Body of pancreas (tissue), 4 donors: Measurements from ENCODE around the gene FOXP1. TPM values are rescaled to one million over a fixed set of nuclear protein-coding genes. Genes with fewer than 3 reads are reported as not detected.

ENCODE experiments used
- ATAC-seq: fragments of 150-250 bp; one replicate; pipeline ENCODE4 v1.9.1; 2016
- DNase-seq, 4 donors: peaks; one replicate each; pipeline ENCODE4 v3.0.0-alpha.2; 2019
- H3K27ac ChIP-seq, 4 donors: fragments of 200-600 bp; sonication (generic); 1 replicate in 3 of 4; 2 replicates in 1 of 4; pipeline versions ENCODE4 v1.5.1 to v1.6.1; 2016 to 2019; ENCODE audit warnings: mild to moderate bottlenecking in 1 of 4, mixed read lengths in 1 of 4, moderate library complexity in 1 of 4
- H3K27me3 ChIP-seq, 2 donors: fragments of 200-600 bp; sonication (generic); one replicate each; pipeline ENCODE4 v1.6.0; 2016; ENCODE audit warnings: mild to moderate bottlenecking in 1 of 2
- H3K36me3 ChIP-seq, 2 donors: fragments of 200-600 bp; sonication (generic); replicated peaks in 1 of 2; 2 replicates each; pipeline ENCODE4 v1.5.1; 2016; ENCODE audit warnings: low read depth in 2 of 2; ENCODE audit not compliant: insufficient read depth in 1 of 2
- H3K4me1 ChIP-seq: fragments of 200-600 bp; sonication (generic); one replicate; pipeline ENCODE4 v1.6.0; 2016
- H3K4me3 ChIP-seq, 2 donors: fragments of 200-600 bp; sonication (generic); 1 replicate in 1 of 2; 2 replicates in 1 of 2; pipeline ENCODE4 v1.5.1; 2016 to 2019
- H3K9me3 ChIP-seq, 3 donors: fragments of 200-600 bp; sonication (generic); 1 replicate in 2 of 3; 2 replicates in 1 of 3; pipeline ENCODE4 v1.5.1; 2016
- POLR2A ChIP-seq, 3 donors: fragments of 450-650 bp; IDR thresholded peaks; one replicate each; pipeline ENCODE4 v1.6.1; 2016; ENCODE audit warnings: antibody characterized with exemption in 3 of 3, mild to moderate bottlenecking in 2 of 3
- WGBS, 2 donors: methylation state at CpG; one replicate each; pipeline ENCODE4 v1.1.5; 2017; 5-methylcytosine and 5-hydroxymethylcytosine counted together
- intact Hi-C: fragments of 100-400 bp; cut with DNase I; formaldehyde crosslinking; loops from one replicate; pipeline ENCODE4 v1.15.1; 2023
- total RNA-seq, 2 donors: library from RNA; depleted of rRNA; stranded (reverse); fragments of >200 nt; gene quantifications; one replicate each; pipeline ENCODE4 v1.1.0, GENCODE V29; 2016
- TF ChIP-seq, protein P1 (sequence below), 7 experiments: fragments of 450-650 bp in 4 of 7; fragments of 200-600 bp in 3 of 7; sonication (generic) in 3 of 7; IDR thresholded peaks; one replicate each; pipeline ENCODE4 v1.5.1; 2016 to 2019; ENCODE audit warnings: antibody characterized with exemption in 7 of 7

FOXP1 gene
- total RNA-seq, 2 donors from 2014 or later: 85.7 to 86.1 TPM

DNA sequence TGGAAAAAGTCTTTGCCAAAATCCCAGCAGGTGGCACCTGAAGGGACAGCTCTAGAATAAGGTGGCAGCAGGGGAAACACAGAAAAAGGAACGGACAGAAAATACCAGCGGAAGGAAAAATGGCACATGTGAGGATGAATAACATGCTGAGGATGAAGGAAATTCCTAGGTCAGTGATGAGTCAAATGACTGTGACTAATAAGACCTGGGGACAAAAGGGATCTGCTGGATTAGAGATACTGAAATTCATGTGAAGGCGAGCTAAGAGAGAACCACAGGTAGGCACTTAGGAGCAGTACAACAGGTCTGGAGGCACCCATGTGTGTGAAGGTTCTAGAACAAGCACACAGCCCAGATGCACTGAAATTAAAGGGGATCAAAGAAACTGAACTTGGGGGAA is 482.5 kb downstream of the FOXP1 start:
- ATAC-seq (no peak), DNase-seq (no peak)
- H3K27ac ChIP-seq: no peak overlapping the region
- TF ChIP-seq, protein P1, sequence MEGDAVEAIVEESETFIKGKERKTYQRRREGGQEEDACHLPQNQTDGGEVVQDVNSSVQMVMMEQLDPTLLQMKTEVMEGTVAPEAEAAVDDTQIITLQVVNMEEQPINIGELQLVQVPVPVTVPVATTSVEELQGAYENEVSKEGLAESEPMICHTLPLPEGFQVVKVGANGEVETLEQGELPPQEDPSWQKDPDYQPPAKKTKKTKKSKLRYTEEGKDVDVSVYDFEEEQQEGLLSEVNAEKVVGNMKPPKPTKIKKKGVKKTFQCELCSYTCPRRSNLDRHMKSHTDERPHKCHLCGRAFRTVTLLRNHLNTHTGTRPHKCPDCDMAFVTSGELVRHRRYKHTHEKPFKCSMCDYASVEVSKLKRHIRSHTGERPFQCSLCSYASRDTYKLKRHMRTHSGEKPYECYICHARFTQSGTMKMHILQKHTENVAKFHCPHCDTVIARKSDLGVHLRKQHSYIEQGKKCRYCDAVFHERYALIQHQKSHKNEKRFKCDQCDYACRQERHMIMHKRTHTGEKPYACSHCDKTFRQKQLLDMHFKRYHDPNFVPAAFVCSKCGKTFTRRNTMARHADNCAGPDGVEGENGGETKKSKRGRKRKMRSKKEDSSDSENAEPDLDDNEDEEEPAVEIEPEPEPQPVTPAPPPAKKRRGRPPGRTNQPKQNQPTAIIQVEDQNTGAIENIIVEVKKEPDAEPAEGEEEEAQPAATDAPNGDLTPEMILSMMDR (IDR thresholded peaks at IDR 0.05): no peak
- TF ChIP-seq POLR2A (IDR thresholded peaks at IDR 0.05): no peak
- H3K4me3 ChIP-seq: no peak overlapping the region
- H3K4me1 ChIP-seq: peaks cover 53% of the 10 kb centered on the region
- no peaks in the 10 kb centered on the region for H3K9me3 ChIP-seq
- intact Hi-C loops: no loop called here
- 93 to 94% methylated on average over 3 of the region's 3 CpGs for WGBS, 2 donors
- H3K27me3 ChIP-seq: no peaks in the 10 kb centered on the region
- no peaks in the 10 kb centered on the region for H3K36me3 ChIP-seq

DNA sequence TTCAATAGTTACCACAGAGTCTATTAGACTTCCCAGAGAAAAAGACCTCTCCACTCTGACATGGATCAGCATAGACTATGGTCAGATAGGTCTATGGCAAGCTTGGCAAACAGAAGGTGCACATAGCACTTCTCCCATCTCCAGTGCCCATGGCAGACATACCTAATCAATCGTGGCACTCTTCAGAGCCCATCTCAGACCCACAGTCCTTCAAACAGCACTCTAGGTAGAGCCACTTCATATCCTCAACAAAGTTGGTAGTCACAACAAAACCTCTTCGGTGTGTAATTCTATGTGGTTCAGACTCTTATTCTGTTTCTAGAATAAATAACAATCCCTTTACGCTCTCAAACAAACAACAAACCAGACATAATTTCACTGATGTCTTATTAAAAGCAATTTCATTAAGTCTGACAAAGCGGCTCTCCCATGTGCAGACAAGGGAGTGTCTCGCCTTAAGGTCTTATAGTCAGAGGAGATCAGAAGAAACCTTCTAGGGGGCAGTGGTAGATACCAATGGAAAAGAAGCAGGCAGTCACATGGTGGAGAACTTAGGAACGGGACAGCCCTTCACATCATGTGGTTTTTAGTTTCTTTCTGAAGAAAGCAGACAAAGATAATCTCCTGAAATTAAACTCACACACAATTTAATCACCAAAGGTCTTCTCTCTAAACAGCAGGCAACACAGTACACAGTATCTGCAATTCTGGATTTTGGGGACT is 483.4 kb downstream of the FOXP1 start:
- no peaks in the 10 kb centered on the region for H3K27me3 ChIP-seq
- DNase-seq: no peak
- peaks cover 57% of the 10 kb centered on the region for H3K4me1 ChIP-seq
- WGBS, 2 donors: 64 to 65% methylated on average over 6 of the region's 6 CpGs
- intact Hi-C loops: no loop called here
- H3K36me3 ChIP-seq: no peaks in the 10 kb centered on the region
- H3K4me3 ChIP-seq: no peak overlapping the region
- H3K27ac ChIP-seq: no peak overlapping the region
- no peak for TF ChIP-seq POLR2A (IDR thresholded peaks at IDR 0.05)
- TF ChIP-seq, protein P1 (IDR thresholded peaks at IDR 0.05): no peak
- no peak for ATAC-seq
- no peaks in the 10 kb centered on the region for H3K9me3 ChIP-seq

DNA sequence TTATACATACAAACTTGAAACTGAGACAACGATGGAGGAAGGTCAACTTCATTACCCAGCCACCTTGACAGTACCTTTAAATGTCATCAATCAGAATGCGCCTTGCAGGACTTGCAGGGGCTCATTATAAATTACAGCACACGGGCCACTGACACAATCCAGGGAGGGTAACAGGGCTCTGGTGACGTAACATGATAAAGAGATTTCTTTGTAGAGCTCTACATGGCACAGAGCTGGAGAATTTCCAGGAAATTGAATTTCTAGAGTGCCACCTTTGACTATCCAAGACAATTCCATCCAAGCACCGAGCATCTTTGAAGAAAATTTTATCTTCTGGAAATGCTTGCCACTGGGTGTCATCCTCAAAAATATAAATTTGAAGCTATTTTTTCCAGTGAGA is 486.0 kb downstream of the FOXP1 start:
- TF ChIP-seq, protein P1 (IDR thresholded peaks at IDR 0.05): no peak
- no peak for TF ChIP-seq POLR2A (IDR thresholded peaks at IDR 0.05)
- no peaks in the 10 kb centered on the region for H3K36me3 ChIP-seq
- DNase-seq (no peak), ATAC-seq (no peak)
- H3K27me3 ChIP-seq: no peaks in the 10 kb centered on the region
- H3K27ac ChIP-seq: no peak overlapping the region
- WGBS, 2 donors: 70% methylated on average over 5 of the region's 5 CpGs
- H3K4me1 ChIP-seq: peaks cover 42% of the 10 kb centered on the region
- no peak overlapping the region for H3K4me3 ChIP-seq
- H3K9me3 ChIP-seq: no peaks in the 10 kb centered on the region
- intact Hi-C loops: no loop called here

DNA sequence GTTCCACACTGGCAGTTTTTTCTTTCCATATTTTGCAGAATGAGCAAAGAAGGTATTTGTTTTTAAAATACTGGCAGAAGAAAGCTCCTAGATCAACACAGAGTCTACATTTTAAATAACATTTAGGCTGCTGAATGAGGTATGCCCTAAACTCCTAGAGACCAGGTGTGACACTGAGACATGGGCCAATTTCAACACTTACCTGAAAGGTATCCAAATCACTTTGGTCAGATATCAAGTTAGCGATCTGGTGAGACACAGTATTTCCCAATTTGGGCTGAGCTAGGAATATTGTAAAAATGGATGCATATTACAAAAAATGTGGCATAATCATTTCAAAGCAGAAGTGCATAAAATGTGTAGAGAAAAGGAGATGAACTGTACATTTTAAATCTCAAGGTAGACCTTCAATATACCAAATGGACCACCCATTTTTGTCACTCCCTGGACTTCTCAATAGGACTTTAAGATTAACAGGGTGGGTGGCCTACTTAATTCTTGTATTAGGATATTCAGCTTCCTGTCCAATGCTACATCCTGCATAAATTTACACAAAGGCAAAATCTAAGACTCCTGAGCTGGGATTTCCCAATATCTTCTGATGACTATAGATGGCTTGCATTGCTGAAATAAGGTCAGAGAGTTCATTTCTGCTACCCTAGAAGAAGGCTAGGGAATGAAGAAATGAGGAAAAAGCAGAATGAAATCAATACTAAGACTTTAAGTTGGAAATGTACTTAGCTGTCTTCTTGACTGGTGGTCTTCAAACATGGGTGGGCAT is 487.8 kb downstream of the FOXP1 start:
- ATAC-seq (no peak), DNase-seq (no peak)
- Histone ChIP-seq H3K9me3 (no peaks in the 10 kb centered on the region), H3K4me3 (no peak overlapping the region), H3K4me1 (peaks cover 28% of the 10 kb centered on the region), H3K36me3 (no peaks in the 10 kb centered on the region), H3K27ac (peak overlapping the region in 1 of 4 donors; percentile 32), H3K27me3 (no peaks in the 10 kb centered on the region)
- WGBS, 2 donors: 45 to 55% methylated on average over 1 of the region's 1 CpG
- intact Hi-C loops: no loop called here
- TF ChIP-seq POLR2A (IDR thresholded peaks at IDR 0.05): no peak
- TF ChIP-seq, protein P1 (IDR thresholded peaks at IDR 0.05): no peak
